Testis (tissue), 3 donors: Measurements from ENCODE around the gene RBPMS2. TPM values are rescaled to one million over a fixed set of nuclear protein-coding genes. Genes with fewer than 3 reads are reported as not detected.

ENCODE experiments used
- DNase-seq: peaks from one replicate; pipeline ENCODE4 v3.0.0-alpha.2; 2019
- H3K27ac ChIP-seq, 2 donors: fragments of 200-600 bp; sonication (generic); one replicate each; pipeline ENCODE4 v1.5.1; 2019
- H3K27me3 ChIP-seq: fragments of 200-600 bp; sonication (generic); one replicate; pipeline ENCODE4 v1.5.1; 2019
- H3K36me3 ChIP-seq: fragments of 200-600 bp; sonication (generic); one replicate; pipeline ENCODE4 v1.5.1; 2017; ENCODE audit warnings: low read depth; ENCODE audit errors: missing control alignments
- H3K4me1 ChIP-seq: fragments of 200-600 bp; sonication (generic); one replicate; pipeline ENCODE4 v1.5.1; 2019
- H3K4me3 ChIP-seq, 2 donors: fragments of 200-600 bp; sonication (generic); one replicate each; pipeline ENCODE4 v1.5.1; 2017 to 2019
- H3K9me3 ChIP-seq: fragments of 200-600 bp; sonication (generic); one replicate; pipeline ENCODE4 v1.5.1; 2017
- POLR2A ChIP-seq: fragments of 450-650 bp; IDR thresholded peaks from one replicate; pipeline ENCODE4 v1.6.1; 2017; ENCODE audit warnings: antibody characterized with exemption, mild to moderate bottlenecking, moderate library complexity
- WGBS, 2 donors: methylation state at CpG; one replicate each; pipeline ENCODE4 v1.1.5; 2018; 5-methylcytosine and 5-hydroxymethylcytosine counted together
- intact Hi-C: fragments of 100-400 bp; cut with DNase I; formaldehyde crosslinking; loops from one replicate; pipeline ENCODE4 v1.15.1; 2023; ENCODE audit warnings: low total_unique reads
- polyA plus RNA-seq: library from polyadenylated mRNA; stranded (reverse); fragments of 350-450 nt; fragmentation: Illumina TruSeq; extraction: RNeasy Lipid Tissue Mini Kit (QIAGEN cat#74804); gene quantifications from one replicate; pipeline ENCODE4 v1.2.3, GENCODE V29; 2014; ENCODE audit warnings: low read depth, low replicate concordance; ENCODE audit not compliant: insufficient read depth
- total RNA-seq, 2 donors: library from RNA; depleted of rRNA; stranded (reverse); fragments of >200 nt; gene quantifications; one replicate each; pipeline ENCODE4 v1.2.3, GENCODE V29; 2016
- TF ChIP-seq, protein P1 (sequence below), 3 experiments: fragments of 450-650 bp in 2 of 3; fragments of 200-600 bp in 1 of 3; sonication (generic) in 1 of 3; IDR thresholded peaks; one replicate each; pipeline ENCODE4 v1.5.1; 2016 to 2019; ENCODE audit warnings: antibody characterized with exemption in 3 of 3, mild to moderate bottlenecking in 2 of 3, moderate library complexity in 1 of 3

The RBPMS2 gene
- total and polyA plus RNA-seq, 3 donors from 2014 or later = 5.0 to 9.7 (median 5.8) TPM

DNA sequence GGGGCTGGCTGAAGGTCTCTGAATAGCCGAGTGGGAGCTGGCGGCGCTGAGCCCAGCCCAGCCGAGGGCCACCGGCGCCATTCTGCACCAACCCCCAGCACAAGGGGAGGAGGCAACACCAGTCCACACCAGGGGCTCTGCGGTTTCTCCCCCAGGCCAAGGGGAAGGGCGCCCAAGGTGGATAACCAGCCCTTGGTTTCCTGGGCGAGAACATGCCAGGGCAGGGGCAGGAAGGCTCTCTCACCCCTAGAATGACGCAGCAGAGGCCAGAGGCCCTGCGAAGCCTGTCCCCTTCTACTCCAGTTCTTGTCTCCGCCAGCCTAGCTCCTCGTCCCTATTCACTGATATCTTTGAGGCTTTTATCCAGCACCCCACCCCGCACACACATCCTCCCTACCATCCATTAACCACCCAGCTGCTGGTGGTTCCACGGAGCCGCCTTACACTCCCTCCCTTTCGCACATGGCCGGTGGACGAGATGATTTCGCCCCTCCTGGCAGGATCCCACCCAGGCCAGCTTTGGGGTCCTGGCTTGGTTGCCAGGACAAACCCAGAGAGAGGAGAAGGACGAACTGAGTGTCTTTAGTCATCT is 1.3 kb downstream of the RBPMS2 start:
- Histone ChIP-seq H3K4me1 (no peaks in the 10 kb centered on the region), H3K27me3 (no peaks in the 10 kb centered on the region), H3K36me3 (no peaks in the 10 kb centered on the region), H3K4me3 (peak overlapping the region; percentile 56 to 59), H3K27ac (peak overlapping the region; percentile 24 to 84), H3K9me3 (no peaks in the 10 kb centered on the region)
- 19 to 49% methylated on average over 8 to 21 of the region's 21 CpGs for WGBS, 2 donors
- no peak for TF ChIP-seq POLR2A
- TF ChIP-seq, protein P1, sequence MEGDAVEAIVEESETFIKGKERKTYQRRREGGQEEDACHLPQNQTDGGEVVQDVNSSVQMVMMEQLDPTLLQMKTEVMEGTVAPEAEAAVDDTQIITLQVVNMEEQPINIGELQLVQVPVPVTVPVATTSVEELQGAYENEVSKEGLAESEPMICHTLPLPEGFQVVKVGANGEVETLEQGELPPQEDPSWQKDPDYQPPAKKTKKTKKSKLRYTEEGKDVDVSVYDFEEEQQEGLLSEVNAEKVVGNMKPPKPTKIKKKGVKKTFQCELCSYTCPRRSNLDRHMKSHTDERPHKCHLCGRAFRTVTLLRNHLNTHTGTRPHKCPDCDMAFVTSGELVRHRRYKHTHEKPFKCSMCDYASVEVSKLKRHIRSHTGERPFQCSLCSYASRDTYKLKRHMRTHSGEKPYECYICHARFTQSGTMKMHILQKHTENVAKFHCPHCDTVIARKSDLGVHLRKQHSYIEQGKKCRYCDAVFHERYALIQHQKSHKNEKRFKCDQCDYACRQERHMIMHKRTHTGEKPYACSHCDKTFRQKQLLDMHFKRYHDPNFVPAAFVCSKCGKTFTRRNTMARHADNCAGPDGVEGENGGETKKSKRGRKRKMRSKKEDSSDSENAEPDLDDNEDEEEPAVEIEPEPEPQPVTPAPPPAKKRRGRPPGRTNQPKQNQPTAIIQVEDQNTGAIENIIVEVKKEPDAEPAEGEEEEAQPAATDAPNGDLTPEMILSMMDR (IDR thresholded peaks at IDR 0.05) = no peak
- DNase-seq = no peak
- intact Hi-C loops = no loop called here

DNA sequence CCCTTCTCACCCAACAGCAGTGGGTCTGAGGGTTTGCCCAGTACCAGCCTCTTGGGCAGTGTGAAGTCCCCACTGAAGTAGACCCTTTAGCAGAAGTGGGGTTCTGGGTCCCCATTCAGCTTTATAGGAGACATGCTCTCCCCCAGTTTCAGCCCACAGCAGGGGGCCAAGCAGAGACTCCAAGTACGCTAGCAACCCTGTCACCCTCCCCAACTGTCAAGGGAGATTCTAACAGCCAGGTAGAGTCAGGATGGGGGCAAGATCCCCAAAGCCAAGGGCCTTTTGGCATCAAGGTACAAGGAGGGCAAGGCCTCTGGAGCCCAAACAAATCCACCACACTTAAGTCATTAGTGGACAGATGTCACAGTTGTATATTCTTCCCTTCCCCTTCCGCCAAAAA is 1.8 kb downstream of the RBPMS2 start:
- no peak for DNase-seq
- Histone ChIP-seq H3K4me3 (no peak overlapping the region), H3K36me3 (no peaks in the 10 kb centered on the region), H3K9me3 (no peaks in the 10 kb centered on the region), H3K4me1 (no peaks in the 10 kb centered on the region), H3K27ac (peak overlapping the region in 1 of 2 donors; percentile 84), H3K27me3 (no peaks in the 10 kb centered on the region)
- TF ChIP-seq, protein P1 (IDR thresholded peaks at IDR 0.05) = no peak
- no peak for TF ChIP-seq POLR2A
- 27 to 70% methylated on average over 2 of the region's 2 CpGs for WGBS, 2 donors
- intact Hi-C loops = no loop called here

DNA sequence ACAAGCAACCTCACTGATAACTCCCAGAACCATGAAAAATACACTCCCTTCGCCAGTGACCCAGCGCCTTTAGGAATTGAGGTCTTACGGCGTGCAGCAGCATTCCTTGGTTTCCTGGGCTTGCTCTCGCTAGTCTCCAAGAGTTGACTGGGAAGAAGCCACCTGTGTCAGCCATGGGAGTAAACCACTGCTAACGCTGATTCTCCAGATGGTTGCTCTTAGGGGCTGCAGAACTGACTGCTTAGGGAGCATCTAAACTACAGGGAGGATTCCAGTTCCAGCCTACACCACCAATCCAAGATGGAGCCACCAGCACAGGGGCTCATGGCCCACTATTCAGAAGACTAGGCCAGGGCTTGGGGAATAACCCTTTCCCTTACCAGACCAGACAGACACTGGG is 2.4 kb downstream of the RBPMS2 start:
- Histone ChIP-seq H3K27ac (no peak overlapping the region), H3K4me1 (no peaks in the 10 kb centered on the region), H3K27me3 (no peaks in the 10 kb centered on the region), H3K36me3 (no peaks in the 10 kb centered on the region), H3K4me3 (no peak overlapping the region), H3K9me3 (no peaks in the 10 kb centered on the region)
- no peak for TF ChIP-seq POLR2A
- TF ChIP-seq, protein P1 (IDR thresholded peaks at IDR 0.05) = no peak
- WGBS, 2 donors = 79% methylated on average over 6 of the region's 6 CpGs
- intact Hi-C loops = no loop called here
- DNase-seq = no peak

DNA sequence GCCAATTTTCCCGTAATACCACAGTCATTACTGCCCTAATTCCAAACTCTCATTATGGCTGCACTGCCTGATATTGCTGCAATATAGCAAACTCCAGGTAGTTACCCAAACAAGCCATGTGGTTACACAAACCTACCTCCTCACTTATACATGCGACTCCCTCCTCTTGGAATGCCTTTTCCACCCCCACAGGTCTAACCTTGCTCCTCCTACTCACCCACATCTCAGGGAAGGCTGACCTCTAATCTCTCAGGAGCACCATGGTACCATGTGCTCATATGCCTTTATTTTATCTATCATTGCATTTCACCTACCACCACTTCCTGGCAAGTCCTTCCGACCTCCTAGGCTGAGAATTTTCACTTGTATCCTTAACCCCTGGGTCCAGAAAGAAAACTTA is 2.9 kb downstream of the RBPMS2 start:
- Histone ChIP-seq H3K4me3 (no peak overlapping the region), H3K9me3 (no peaks in the 10 kb centered on the region), H3K4me1 (no peaks in the 10 kb centered on the region), H3K36me3 (no peaks in the 10 kb centered on the region), H3K27ac (no peak overlapping the region), H3K27me3 (no peaks in the 10 kb centered on the region)
- no peak for DNase-seq
- TF ChIP-seq, protein P1 (IDR thresholded peaks at IDR 0.05) = no peak
- no peak for TF ChIP-seq POLR2A
- intact Hi-C loops = no loop called here
- 67 to 84% methylated on average over 3 of the region's 3 CpGs for WGBS, 2 donors

DNA sequence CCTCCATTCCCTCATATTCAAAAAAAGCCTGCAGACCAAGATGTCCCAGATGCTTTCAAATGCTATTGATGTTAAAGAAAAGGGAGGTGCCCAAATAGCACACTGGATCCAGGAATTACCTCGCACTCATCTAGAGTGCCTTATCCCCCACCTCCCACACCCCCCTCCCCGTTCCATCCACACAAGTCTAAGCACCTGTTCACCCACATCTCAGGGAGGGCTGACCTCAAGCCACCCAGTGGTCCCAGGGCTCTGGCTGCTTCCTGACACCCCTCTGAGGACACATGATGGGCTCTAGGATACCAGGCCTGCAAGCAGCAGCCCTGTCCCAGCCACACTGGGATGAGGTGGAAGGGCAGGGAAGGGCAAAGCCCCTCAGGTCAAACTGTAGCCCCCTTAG is 4.8 kb downstream of the RBPMS2 start:
- 31 to 71% methylated on average over 1 to 2 of the region's 2 CpGs for WGBS, 2 donors
- Histone ChIP-seq H3K4me3 (no peak overlapping the region), H3K27me3 (no peaks in the 10 kb centered on the region), H3K4me1 (no peaks in the 10 kb centered on the region), H3K36me3 (no peaks in the 10 kb centered on the region), H3K27ac (no peak overlapping the region), H3K9me3 (no peaks in the 10 kb centered on the region)
- TF ChIP-seq, protein P1 (IDR thresholded peaks at IDR 0.05) = no peak
- no peak for TF ChIP-seq POLR2A
- DNase-seq = no peak
- intact Hi-C loops = no loop called here
